ENCODE results near the gene C6orf141. TPM values are rescaled to one million over a fixed set of nuclear protein-coding genes. Genes with fewer than 3 reads are reported as not detected.

Gene C6orf141
- total RNA-seq, 1 experiment from 2014 or later: 0.15 TPM

GRCh38 chr6:49506569-49507111, 43.8 kb upstream of the C6orf141 start:
- no peak for ATAC-seq
- Histone ChIP-seq H3K4me3 (ENCODE audit: low read depth in 2 of 2, low read length in 2 of 2) (no peak overlapping the region), H3K9me3 (ENCODE audit: control insufficient read depth, insufficient read depth, low read depth, low read length) (no peaks in the 10 kb centered on the region), H3K36me3 (ENCODE audit: control insufficient read depth, insufficient read depth, low read length) (no peaks in the 10 kb centered on the region), H3K27me3 (ENCODE audit: control insufficient read depth, insufficient read depth, low read length) (no peaks in the 10 kb centered on the region), H3K4me1 (ENCODE audit: control insufficient read depth, insufficient read depth, low read length) (no peaks in the 10 kb centered on the region), H3K27ac (ENCODE audit: low read length) (no peak overlapping the region)
- DNase-seq (ENCODE audit: low read depth, low spot score): no peak
- in situ Hi-C loops (cut with HindIII; ENCODE audit: low pct_unique_long_range_greater_than_20kb, low sequenced_read_pairs): no loop called here
- intact Hi-C loops (cut with micrococcal nuclease; ENCODE audit: unreplicated experiment): no loop called here
- POLR2A ChIA-PET: no interaction called here
- no peak for TF ChIP-seq POLR2AphosphoS5 (IDR thresholded peaks at IDR 0.05; ENCODE audit: low read depth, low read length)
- no peak for TF ChIP-seq TCF7L2 (IDR thresholded peaks at IDR 0.05; ENCODE audit: low read depth, low read length)
- no peak for TF ChIP-seq SIN3A (IDR thresholded peaks at IDR 0.05; ENCODE audit: borderline replicate concordance, insufficient read depth, low read depth, low read length)
- no TSS peak for BruUV-seq (replicated peaks)
- CTCF ChIA-PET: no interaction called here

GRCh38 chr6:49509342-49509741, 41.1 kb upstream of the C6orf141 start:
- Histone ChIP-seq H3K27ac (ENCODE audit: low read length) (no peak overlapping the region), H3K4me1 (ENCODE audit: control insufficient read depth, insufficient read depth, low read length) (no peaks in the 10 kb centered on the region), H3K27me3 (ENCODE audit: control insufficient read depth, insufficient read depth, low read length) (no peaks in the 10 kb centered on the region), H3K36me3 (ENCODE audit: control insufficient read depth, insufficient read depth, low read length) (no peaks in the 10 kb centered on the region), H3K9me3 (ENCODE audit: control insufficient read depth, insufficient read depth, low read depth, low read length) (no peaks in the 10 kb centered on the region), H3K4me3 (ENCODE audit: low read depth in 2 of 2, low read length in 2 of 2) (no peak overlapping the region)
- TF ChIP-seq CTCF (IDR thresholded peaks at IDR 0.05) (no peak), TCF7L2 (IDR thresholded peaks at IDR 0.05; ENCODE audit: low read depth, low read length) (no peak), SIN3A (IDR thresholded peaks at IDR 0.05; ENCODE audit: borderline replicate concordance, insufficient read depth, low read depth, low read length) (no peak), REST (IDR thresholded peaks at IDR 0.05; ENCODE audit: insufficient read depth in 1 of 2, low read depth in 2 of 2, low read length in 1 of 2) (no peak), POLR2AphosphoS5 (IDR thresholded peaks at IDR 0.05; ENCODE audit: low read depth, low read length) (no peak)
- DNase-seq (ENCODE audit: low read depth, low spot score): no peak
- POLR2A ChIA-PET: no interaction called here
- no TSS peak for BruUV-seq (replicated peaks)
- in situ Hi-C loops (cut with HindIII; ENCODE audit: low pct_unique_long_range_greater_than_20kb, low sequenced_read_pairs): no loop called here
- CTCF ChIA-PET: no interaction called here
- intact Hi-C loops (cut with micrococcal nuclease; ENCODE audit: unreplicated experiment): no loop called here
- no peak for ATAC-seq

- ChIA-PET CTCF (no interaction called here), POLR2A (no interaction called here)
- no peak overlapping the region for H3K4me3 ChIP-seq (ENCODE audit: low read depth in 2 of 2, low read length in 2 of 2)
- no peaks in the 10 kb centered on the region for H3K9me3 ChIP-seq (ENCODE audit: control insufficient read depth, insufficient read depth, low read depth, low read length)
- intact Hi-C loops (cut with micrococcal nuclease; ENCODE audit: unreplicated experiment) (no loop called here), in situ Hi-C loops (cut with HindIII; ENCODE audit: low pct_unique_long_range_greater_than_20kb, low sequenced_read_pairs) (no loop called here)
- ATAC-seq (no peak), DNase-seq (ENCODE audit: low read depth, low spot score) (no peak)
- no peak overlapping the region for H3K27ac ChIP-seq (ENCODE audit: low read length)
- TF ChIP-seq TCF7L2 (IDR thresholded peaks at IDR 0.05; ENCODE audit: low read depth, low read length) (no peak), SIN3A (IDR thresholded peaks at IDR 0.05; ENCODE audit: borderline replicate concordance, insufficient read depth, low read depth, low read length) (no peak), CTCF (IDR thresholded peaks at IDR 0.05) (no peak), REST (IDR thresholded peaks at IDR 0.05; ENCODE audit: insufficient read depth in 1 of 2, low read depth in 2 of 2, low read length in 1 of 2) (no peak), POLR2AphosphoS5 (IDR thresholded peaks at IDR 0.05; ENCODE audit: low read depth, low read length) (no peak)
- H3K4me1 ChIP-seq (ENCODE audit: control insufficient read depth, insufficient read depth, low read length): no peaks in the 10 kb centered on the region
- H3K36me3 ChIP-seq (ENCODE audit: control insufficient read depth, insufficient read depth, low read length): no peaks in the 10 kb centered on the region
- H3K27me3 ChIP-seq (ENCODE audit: control insufficient read depth, insufficient read depth, low read length): no peaks in the 10 kb centered on the region
- no TSS peak for BruUV-seq (replicated peaks)
These were observed 37.1 kb upstream of the C6orf141 start for GRCh38 chr6:49513153-49513989.
